RWPE2 (cell line): Measurements from ENCODE around the gene RAB17.

Source experiments
- ATAC-seq: fragments of 200-7000 bp; cut with Tn5 transposase; 3 replicates; pipeline ENCODE4 v1.9.1; 2021; ENCODE audit warnings: low read depth
- DNase-seq: peaks from one replicate; pipeline ENCODE4 v3.0.0-alpha.2; 2020; ENCODE audit warnings: low spot score
- H3K27ac ChIP-seq: fragments of 450-650 bp; 2 replicates; pipeline ENCODE4 v1.5.1; 2017; ENCODE audit warnings: mild to moderate bottlenecking; ENCODE audit not compliant: poor library complexity, severe bottlenecking
- H3K27me3 ChIP-seq: fragments of 250-450 bp; sonication (Bioruptor Pico); 2 replicates; pipeline ENCODE4 v1.5.1; 2021; ENCODE audit warnings: mild to moderate bottlenecking, moderate library complexity; ENCODE audit not compliant: insufficient read depth, poor library complexity, severe bottlenecking
- H3K36me3 ChIP-seq: fragments of 250-450 bp; sonication (Bioruptor Pico); 2 replicates; pipeline ENCODE4 v1.5.1; 2020; ENCODE audit warnings: low read depth, mild to moderate bottlenecking, moderate library complexity
- H3K4me1 ChIP-seq: fragments of 250-450 bp; sonication (Bioruptor Pico); 2 replicates; pipeline ENCODE4 v1.5.1; 2021; ENCODE audit warnings: mild to moderate bottlenecking, moderate library complexity; ENCODE audit not compliant: insufficient read depth, poor library complexity, severe bottlenecking
- H3K4me3 ChIP-seq: fragments of 250-450 bp; sonication (Bioruptor Pico); 2 replicates; pipeline ENCODE4 v1.5.1; 2021; ENCODE audit warnings: mild to moderate bottlenecking, moderate library complexity; ENCODE audit not compliant: severe bottlenecking
- H3K9me3 ChIP-seq: fragments of 250-450 bp; sonication (Bioruptor Pico); 2 replicates; pipeline ENCODE4 v1.5.1; 2021; ENCODE audit warnings: mild to moderate bottlenecking, moderate library complexity; ENCODE audit not compliant: severe bottlenecking
- TF ChIP-seq, protein P1 (sequence below): fragments of 450-650 bp; IDR thresholded peaks from one replicate; pipeline ENCODE4 v1.5.1; 2017; ENCODE audit warnings: mild to moderate bottlenecking, moderate library complexity; ENCODE audit not compliant: poor library complexity, severe bottlenecking

The RAB17 gene

DNA sequence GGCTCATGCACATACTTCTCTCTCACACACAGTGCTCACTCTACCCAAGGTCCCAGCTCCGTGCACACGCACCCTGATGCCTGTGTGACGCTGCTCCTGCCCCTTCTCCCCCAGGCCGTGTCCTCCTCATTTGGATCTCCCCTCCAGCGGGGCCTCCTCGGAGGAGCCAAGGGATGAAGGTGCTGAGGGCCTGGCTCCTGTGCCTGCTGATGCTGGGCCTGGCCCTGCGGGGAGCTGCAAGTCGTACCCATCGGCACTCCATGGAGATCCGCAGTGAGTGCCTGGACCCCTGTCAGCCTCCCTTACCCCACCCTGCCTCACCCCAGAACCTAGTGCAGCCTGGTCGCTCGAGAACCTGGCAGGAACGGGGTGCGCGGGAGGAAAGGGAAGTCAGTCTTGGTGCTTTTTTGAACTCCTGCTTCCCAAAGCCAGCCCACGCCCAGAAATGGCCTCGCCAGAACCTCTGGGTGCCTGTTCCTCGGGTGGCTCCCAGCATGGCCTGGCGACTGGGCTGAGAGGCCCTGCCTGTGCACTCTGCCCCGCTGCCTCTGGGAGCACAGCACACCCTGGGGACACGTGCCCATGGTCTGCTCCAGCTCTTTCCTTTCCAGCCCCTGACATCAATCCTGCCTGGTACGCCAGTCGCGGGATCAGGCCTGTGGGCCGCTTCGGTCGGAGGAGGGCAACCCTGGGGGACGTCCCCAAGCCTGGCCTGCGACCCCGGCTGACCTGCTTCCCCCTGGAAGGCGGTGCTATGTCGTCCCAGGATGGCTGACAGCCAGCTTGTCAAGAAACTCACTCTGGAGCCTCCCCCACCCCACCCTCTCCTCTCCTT lies 23.9 kb downstream of the RAB17 start, which contains the start of gene PRLH:
Gene PRLH, plus strand, starts transcription at position 174 of the 835 bp plus-strand sequence. Its CDS starts 0 bp downstream, at position 174.
- Histone ChIP-seq H3K9me3 (no peaks in the 10 kb centered on the region), H3K36me3 (no peaks in the 10 kb centered on the region), H3K4me3 (no peak within 1 kb of the TSS), H3K4me1 (no peaks in the 10 kb centered on the region), H3K27me3 (no peaks in the 10 kb centered on the region), H3K27ac (no peak within 1 kb of the TSS)
- TF ChIP-seq, protein P1, sequence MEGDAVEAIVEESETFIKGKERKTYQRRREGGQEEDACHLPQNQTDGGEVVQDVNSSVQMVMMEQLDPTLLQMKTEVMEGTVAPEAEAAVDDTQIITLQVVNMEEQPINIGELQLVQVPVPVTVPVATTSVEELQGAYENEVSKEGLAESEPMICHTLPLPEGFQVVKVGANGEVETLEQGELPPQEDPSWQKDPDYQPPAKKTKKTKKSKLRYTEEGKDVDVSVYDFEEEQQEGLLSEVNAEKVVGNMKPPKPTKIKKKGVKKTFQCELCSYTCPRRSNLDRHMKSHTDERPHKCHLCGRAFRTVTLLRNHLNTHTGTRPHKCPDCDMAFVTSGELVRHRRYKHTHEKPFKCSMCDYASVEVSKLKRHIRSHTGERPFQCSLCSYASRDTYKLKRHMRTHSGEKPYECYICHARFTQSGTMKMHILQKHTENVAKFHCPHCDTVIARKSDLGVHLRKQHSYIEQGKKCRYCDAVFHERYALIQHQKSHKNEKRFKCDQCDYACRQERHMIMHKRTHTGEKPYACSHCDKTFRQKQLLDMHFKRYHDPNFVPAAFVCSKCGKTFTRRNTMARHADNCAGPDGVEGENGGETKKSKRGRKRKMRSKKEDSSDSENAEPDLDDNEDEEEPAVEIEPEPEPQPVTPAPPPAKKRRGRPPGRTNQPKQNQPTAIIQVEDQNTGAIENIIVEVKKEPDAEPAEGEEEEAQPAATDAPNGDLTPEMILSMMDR: no peak
- ATAC-seq (no peak), DNase-seq (peak; percentile 56)

DNA sequence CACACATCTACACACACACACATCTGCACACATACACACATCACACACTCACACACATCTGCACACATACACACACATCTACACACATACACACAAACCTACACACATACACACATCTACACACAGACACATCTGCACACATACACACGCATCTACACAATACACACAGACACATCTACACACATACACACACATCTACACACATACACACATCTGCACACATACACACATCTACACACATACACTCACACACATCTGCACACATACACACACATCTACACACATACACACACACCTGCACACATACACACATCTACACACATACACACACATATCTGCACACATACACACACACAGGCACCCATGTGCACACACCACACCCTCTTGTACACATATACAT lies 24.6 kb downstream of the RAB17 start:
- no peak for DNase-seq
- Histone ChIP-seq H3K27ac (no peak overlapping the region), H3K36me3 (no peaks in the 10 kb centered on the region), H3K4me1 (no peaks in the 10 kb centered on the region), H3K4me3 (no peak overlapping the region), H3K27me3 (no peaks in the 10 kb centered on the region), H3K9me3 (no peaks in the 10 kb centered on the region)
- TF ChIP-seq, protein P1: no peak
- no peak for ATAC-seq

DNA sequence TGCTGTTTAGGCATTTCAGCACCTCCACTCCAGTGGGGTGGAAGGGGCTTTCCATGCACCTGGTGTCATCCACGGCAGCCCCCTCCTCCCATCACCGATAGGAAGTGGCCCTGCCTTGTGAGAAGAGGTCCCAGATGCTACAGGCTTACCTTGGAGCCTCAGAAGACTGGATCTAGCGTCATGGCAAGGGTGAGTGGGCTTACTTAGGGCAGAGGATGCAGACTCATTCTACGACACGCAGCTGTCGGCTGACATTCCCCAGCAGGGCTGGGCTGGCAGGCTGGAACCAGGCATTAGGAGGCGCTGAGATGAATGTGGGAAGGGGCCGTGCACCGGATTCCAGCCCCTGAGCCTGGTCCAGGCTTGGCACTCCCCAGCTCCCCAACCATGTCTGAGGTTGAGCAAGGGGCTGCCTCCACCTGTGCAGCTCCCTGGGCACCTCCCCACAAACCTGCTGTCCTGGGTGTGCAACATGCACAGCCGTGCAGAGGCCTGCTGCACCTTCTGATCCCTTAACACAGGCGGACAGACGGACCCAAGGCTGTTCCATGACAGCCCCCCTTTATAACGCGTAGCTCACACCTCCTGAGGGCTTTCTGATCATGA lies 25.9 kb downstream of the RAB17 start:
- Histone ChIP-seq H3K27ac (no peak overlapping the region), H3K4me3 (no peak overlapping the region), H3K4me1 (no peaks in the 10 kb centered on the region), H3K36me3 (no peaks in the 10 kb centered on the region), H3K27me3 (no peaks in the 10 kb centered on the region), H3K9me3 (no peaks in the 10 kb centered on the region)
- no peak for ATAC-seq
- TF ChIP-seq, protein P1: no peak
- DNase-seq: peak; percentile 34

DNA sequence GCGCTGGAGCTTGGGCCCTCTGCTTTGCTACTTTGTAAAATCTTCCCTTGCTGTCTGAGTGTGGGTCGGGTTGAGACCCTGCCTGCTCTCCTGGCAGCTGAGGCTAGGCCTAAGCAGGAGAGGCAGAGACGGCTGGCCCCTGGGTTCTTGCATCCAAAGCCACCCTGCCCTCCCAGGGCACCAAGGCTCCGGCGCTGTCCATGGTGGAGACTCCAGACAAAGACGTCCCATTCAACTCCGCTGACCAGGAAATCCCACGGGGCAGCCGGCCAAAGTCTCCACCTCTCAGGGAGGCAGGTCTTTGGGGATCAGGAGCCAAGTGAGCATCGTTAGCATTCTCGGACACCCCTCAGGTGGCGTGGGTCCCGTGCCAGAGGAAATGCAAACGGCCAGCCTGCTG lies 26.7 kb downstream of the RAB17 start:
- Histone ChIP-seq H3K4me1 (peaks cover 6% of the 10 kb centered on the region), H3K27me3 (no peaks in the 10 kb centered on the region), H3K36me3 (no peaks in the 10 kb centered on the region), H3K9me3 (no peaks in the 10 kb centered on the region), H3K4me3 (no peak overlapping the region), H3K27ac (no peak overlapping the region)
- DNase-seq (no peak), ATAC-seq (peak; percentile 43; the same call in 1 of the 3 replicates)
- TF ChIP-seq, protein P1: no peak
